Gastrocnemius medialis (tissue), 4 donors: ENCODE data around the gene KCNJ9. TPM values are rescaled to one million over a fixed set of nuclear protein-coding genes. Genes with fewer than 3 reads are reported as not detected.

Source experiments
- ATAC-seq, 2 donors: fragments of 150-250 bp; one replicate each; pipeline ENCODE4 v1.9.1; 2016
- DNase-seq, 2 donors: peaks; one replicate each; pipeline ENCODE4 v3.0.0-alpha.2; 2019
- H3K27ac ChIP-seq, 4 donors: fragments of 200-600 bp; sonication (generic); 1 replicate in 1 of 4; 2 replicates in 3 of 4; pipeline ENCODE4 v1.5.1; 2016 to 2018; ENCODE audit warnings: mild to moderate bottlenecking in 2 of 4, moderate library complexity in 1 of 4
- H3K27me3 ChIP-seq, 3 donors: fragments of 200-600 bp; sonication (generic) in 2 of 3; 1 replicate in 1 of 3; 2 replicates in 2 of 3; pipeline versions ENCODE4 v1.5.1 to v1.6.0; 2016 to 2019; ENCODE audit warnings: mild to moderate bottlenecking in 1 of 3, moderate library complexity in 1 of 3
- H3K36me3 ChIP-seq, 2 donors: fragments of 200-600 bp; sonication (generic) in 1 of 2; one replicate each; pipeline ENCODE4 v1.5.1; 2017 to 2018
- H3K4me1 ChIP-seq, 2 donors: fragments of 200-600 bp; sonication (generic) in 1 of 2; one replicate each; pipeline ENCODE4 v1.5.1; 2016 to 2017; ENCODE audit warnings: mild to moderate bottlenecking in 2 of 2
- H3K4me3 ChIP-seq, 4 donors: fragments of 200-600 bp; sonication (generic) in 3 of 4; 1 replicate in 1 of 4; 2 replicates in 3 of 4; pipeline ENCODE4 v1.5.1; 2016 to 2019; ENCODE audit warnings: mild to moderate bottlenecking in 2 of 4
- H3K9me3 ChIP-seq, 3 donors: fragments of 200-600 bp; sonication (generic) in 2 of 3; 1 replicate in 1 of 3; 2 replicates in 2 of 3; pipeline ENCODE4 v1.5.1; 2016 to 2019
- POLR2A ChIP-seq, 2 donors: fragments of 450-650 bp; IDR thresholded peaks; one replicate each; pipeline ENCODE4 v1.6.1; 2017; ENCODE audit warnings: antibody characterized with exemption in 2 of 2, mild to moderate bottlenecking in 2 of 2, moderate library complexity in 2 of 2
- in situ Hi-C, 4 donors: fragments of 200-750 bp; cut with MboI; loops; one replicate each; pipeline versions ENCODE4 v1.15.0 to v1.8.0; 2017; ENCODE audit warnings: low sequenced_read_pairs in 4 of 4
- intact Hi-C: fragments of 100-400 bp; cut with DNase I; formaldehyde crosslinking; loops from one replicate; pipeline ENCODE4 v1.15.1; 2023; ENCODE audit warnings: low total_unique reads
- total RNA-seq, 4 donors: library from RNA; depleted of rRNA; stranded (reverse); fragments of >200 nt; gene quantifications; one replicate each; pipeline versions ENCODE4 v1.1.0 to v1.2.3, GENCODE V29; 2016
- TF ChIP-seq, protein P1 (sequence below), 5 experiments: fragments of 450-650 bp in 3 of 5; fragments of 200-600 bp in 2 of 5; sonication (generic) in 2 of 5; IDR thresholded peaks in 4 of 5; conservative IDR thresholded peaks in 1 of 5; 1 replicate in 4 of 5; 2 replicates in 1 of 5; pipeline ENCODE4 v1.5.1; 2016 to 2019; ENCODE audit warnings: antibody characterized with exemption in 5 of 5, mild to moderate bottlenecking in 3 of 5, moderate library complexity in 3 of 5

KCNJ9 gene
- total RNA-seq, 4 donors from 2014 or later = not detected

- DNase-seq = no peak
Measured at GRCh38 chr1:160120797-160121196, 39.5 kb downstream of the KCNJ9 start.

DNA sequence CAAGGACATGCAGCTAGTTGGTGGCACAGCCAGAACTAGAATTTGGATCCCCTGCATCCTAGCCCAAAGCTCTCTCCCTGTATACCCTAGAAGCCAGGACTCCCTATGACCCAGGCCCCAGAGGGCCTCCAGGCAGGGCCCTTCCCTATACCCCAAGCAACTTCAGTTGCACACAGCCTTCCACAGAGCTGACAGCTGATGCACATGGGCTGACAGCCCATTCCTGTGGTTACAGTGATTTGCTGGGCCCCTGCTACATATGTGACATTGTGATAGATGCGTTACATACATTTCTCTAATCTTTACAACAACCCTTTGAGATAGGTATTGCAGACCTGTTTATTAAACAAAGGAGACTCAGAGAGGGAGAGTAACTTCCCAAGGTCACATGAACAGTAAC is 40.0 kb downstream of the KCNJ9 start:
- DNase-seq = no peak
- Histone ChIP-seq H3K27me3 (no peaks in the 10 kb centered on the region), H3K27ac (peak overlapping the region; percentile 97 to 100 (median 98)), H3K36me3 (peaks cover 0 to 37% of the 10 kb centered on the region in 2 donors), H3K4me1 (peaks cover 83 to 86% of the 10 kb centered on the region in 2 donors), H3K9me3 (no peaks in the 10 kb centered on the region), H3K4me3 (no peak overlapping the region)
- no peak for TF ChIP-seq POLR2A (IDR thresholded peaks at IDR 0.05)
- TF ChIP-seq, protein P1, sequence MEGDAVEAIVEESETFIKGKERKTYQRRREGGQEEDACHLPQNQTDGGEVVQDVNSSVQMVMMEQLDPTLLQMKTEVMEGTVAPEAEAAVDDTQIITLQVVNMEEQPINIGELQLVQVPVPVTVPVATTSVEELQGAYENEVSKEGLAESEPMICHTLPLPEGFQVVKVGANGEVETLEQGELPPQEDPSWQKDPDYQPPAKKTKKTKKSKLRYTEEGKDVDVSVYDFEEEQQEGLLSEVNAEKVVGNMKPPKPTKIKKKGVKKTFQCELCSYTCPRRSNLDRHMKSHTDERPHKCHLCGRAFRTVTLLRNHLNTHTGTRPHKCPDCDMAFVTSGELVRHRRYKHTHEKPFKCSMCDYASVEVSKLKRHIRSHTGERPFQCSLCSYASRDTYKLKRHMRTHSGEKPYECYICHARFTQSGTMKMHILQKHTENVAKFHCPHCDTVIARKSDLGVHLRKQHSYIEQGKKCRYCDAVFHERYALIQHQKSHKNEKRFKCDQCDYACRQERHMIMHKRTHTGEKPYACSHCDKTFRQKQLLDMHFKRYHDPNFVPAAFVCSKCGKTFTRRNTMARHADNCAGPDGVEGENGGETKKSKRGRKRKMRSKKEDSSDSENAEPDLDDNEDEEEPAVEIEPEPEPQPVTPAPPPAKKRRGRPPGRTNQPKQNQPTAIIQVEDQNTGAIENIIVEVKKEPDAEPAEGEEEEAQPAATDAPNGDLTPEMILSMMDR (IDR thresholded peaks at IDR 0.05 in 4 of 5, conservative IDR thresholded peaks at IDR 0.05 in 1 of 5) = no peak
- intact Hi-C loops = no loop called here
- in situ Hi-C loops = no loop called here
- no peak for ATAC-seq

More at GRCh38 chr1:160120797-160121196, 39.5 kb downstream of the KCNJ9 start:
- Histone ChIP-seq H3K4me1 (peaks cover 77 to 80% of the 10 kb centered on the region in 2 donors), H3K27me3 (no peaks in the 10 kb centered on the region), H3K27ac (peak overlapping the region; percentile 97 to 100 (median 98)), H3K9me3 (no peaks in the 10 kb centered on the region), H3K36me3 (peaks cover 0 to 31% of the 10 kb centered on the region in 2 donors), H3K4me3 (no peak overlapping the region)
- in situ Hi-C loops (no loop called here), intact Hi-C loops (no loop called here)
- ATAC-seq = no peak
- TF ChIP-seq, protein P1 (IDR thresholded peaks at IDR 0.05 in 4 of 5, conservative IDR thresholded peaks at IDR 0.05 in 1 of 5) = no peak
- no peak for TF ChIP-seq POLR2A (IDR thresholded peaks at IDR 0.05)

GRCh38 chr1:160122978-160123495 is 41.7 kb downstream of the KCNJ9 start:
- H3K9me3 ChIP-seq = no peaks in the 10 kb centered on the region
- TF ChIP-seq POLR2A (IDR thresholded peaks at IDR 0.05) = no peak
- TF ChIP-seq, protein P1 (IDR thresholded peaks at IDR 0.05 in 4 of 5, conservative IDR thresholded peaks at IDR 0.05 in 1 of 5) = no peak
- in situ Hi-C loops = no loop called here
- H3K4me1 ChIP-seq = peaks cover 94 to 96% of the 10 kb centered on the region in 2 donors
- H3K27ac ChIP-seq = peak overlapping the region; percentile 97 to 100 (median 98)
- H3K27me3 ChIP-seq = no peaks in the 10 kb centered on the region
- peaks cover 0 to 51% of the 10 kb centered on the region in 2 donors for H3K36me3 ChIP-seq
- intact Hi-C loops = no loop called here
- ATAC-seq = no peak
- H3K4me3 ChIP-seq = peak overlapping the region in 1 of 4 donors; percentile 17
- DNase-seq = peak in 1 of 2 donors; percentile 51

DNA sequence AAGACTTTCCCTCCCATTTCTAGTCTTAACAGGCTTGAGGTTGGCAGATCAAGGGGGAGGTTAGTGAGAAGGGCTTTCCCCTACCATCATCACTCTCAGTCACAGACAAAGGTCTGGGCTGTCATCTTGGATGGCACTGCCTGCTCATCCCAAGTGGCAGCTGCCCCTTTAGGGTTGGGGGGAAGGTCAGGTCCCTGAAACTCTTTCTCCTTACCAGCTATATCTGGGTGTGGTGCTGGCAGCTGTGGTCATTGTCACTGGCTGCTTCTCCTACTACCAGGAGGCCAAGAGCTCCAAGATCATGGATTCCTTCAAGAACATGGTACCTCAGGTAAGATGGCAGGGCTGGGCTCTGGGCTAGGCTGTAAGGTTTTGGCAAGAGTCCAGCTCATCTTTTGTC is 42.4 kb downstream of the KCNJ9 start:
- Histone ChIP-seq H3K27me3 (no peaks in the 10 kb centered on the region), H3K36me3 (peaks cover 0 to 54% of the 10 kb centered on the region in 2 donors), H3K4me3 (peak overlapping the region in 1 of 4 donors; percentile 7), H3K9me3 (no peaks in the 10 kb centered on the region), H3K27ac (peak overlapping the region; percentile 97 to 100 (median 98)), H3K4me1 (peaks cover 94 to 96% of the 10 kb centered on the region in 2 donors)
- TF ChIP-seq, protein P1 (IDR thresholded peaks at IDR 0.05 in 4 of 5, conservative IDR thresholded peaks at IDR 0.05 in 1 of 5) = no peak
- DNase-seq = peak in 1 of 2 donors; percentile 46
- intact Hi-C loops (no loop called here), in situ Hi-C loops (no loop called here)
- no peak for ATAC-seq
